ENCODE measurements around the gene TSKS. TPM values are rescaled to one million over a fixed set of nuclear protein-coding genes. Genes with fewer than 3 reads are reported as not detected.

TSKS gene
- total RNA-seq, 1 experiment from 2014 or later = 0.28 TPM

GRCh38 chr19:49767967-49768581 lies 5.0 kb upstream of the TSKS start:
- Histone ChIP-seq H2BK12ac (ENCODE audit: insufficient read length, low read depth, low read length) (no peak overlapping the region), H3K23ac (ENCODE audit: insufficient read length, low read depth, low read length) (no peak overlapping the region), H3K27ac (ENCODE audit: insufficient read length, low read depth, low read length) (no peak overlapping the region), H2BK5ac (ENCODE audit: insufficient read length, low read length) (no peak overlapping the region), H3T11ph (ENCODE audit: low read length) (no peak overlapping the region), H3K79me1 (ENCODE audit: insufficient read depth, low read depth, low read length, poor library complexity, severe bottlenecking) (peaks cover 7% of the 10 kb centered on the region), H3K56ac (ENCODE audit: insufficient read length, low read depth, low read length) (no peak overlapping the region), H2BK15ac (ENCODE audit: low read depth, low read length) (no peak overlapping the region), H3K9me3 (ENCODE audit: control insufficient read depth, low read depth, low read length) (no peaks in the 10 kb centered on the region), H3K4me1 (ENCODE audit: insufficient read depth, low read length) (no peaks in the 10 kb centered on the region), H3K18ac (ENCODE audit: insufficient read length, low read depth, low read length) (no peak overlapping the region), H2AFZ (ENCODE audit: low read length) (no peak overlapping the region), H4K91ac (ENCODE audit: insufficient read length, low read depth, low read length) (no peak overlapping the region), H4K8ac (replicated peaks; ENCODE audit: insufficient read length, low read depth, low read length) (no peak overlapping the region), H3K14ac (ENCODE audit: insufficient read depth, low read length) (no peak overlapping the region), H2BK120ac (ENCODE audit: low read depth, low read length, poor library complexity, severe bottlenecking) (no peak overlapping the region), H4K5ac (ENCODE audit: insufficient read length, low read depth, low read length) (no peak overlapping the region), H2BK20ac (ENCODE audit: low read depth, low read length, poor library complexity, severe bottlenecking) (no peak overlapping the region), H3K4ac (ENCODE audit: low read depth, low read length) (no peak overlapping the region), H3K27me3 (ENCODE audit: insufficient read depth, low read length) (no peaks in the 10 kb centered on the region), H3K23me2 (ENCODE audit: insufficient read length, low read depth, low read length, poor library complexity, severe bottlenecking) (peaks cover 12% of the 10 kb centered on the region), H3K79me2 (ENCODE audit: insufficient read depth, low read length) (peaks cover 4% of the 10 kb centered on the region; the same call in 1 of the 2 replicates), H4K20me1 (ENCODE audit: control insufficient read depth, insufficient read depth, insufficient read length) (no peaks in the 10 kb centered on the region), H2AK5ac (ENCODE audit: insufficient read length, low read length) (no peak overlapping the region), H3K4me2 (ENCODE audit: insufficient read depth, insufficient read length, low read length) (peak overlapping the region; percentile 88), H3K9ac (ENCODE audit: extremely low read depth, insufficient read length, low read length) (peak overlapping the region; percentile 65)
- no CpG with 5 or more reads among the region's 12 CpGs for WGBS (ENCODE audit: extremely low coverage, insufficient read length, low lambda C conversion rate)
- Mint-ChIP-seq H3K4me3 (peak overlapping the region; percentile 94 to 95), H3K9me3 (no peaks in the 10 kb centered on the region), H3K36me3 (ENCODE audit: insufficient read depth in 1 of 3, low read depth in 3 of 3) (peaks cover 0 to 4% (median 2%) of the 10 kb centered on the region in 3 experiments; a peak in 3 of 7 replicates), H3K27ac (peak overlapping the region; percentile 12 to 95 (median 30); a peak in 4 of 7 replicates), H3K27me3 (ENCODE audit: low read depth) (no peaks in the 10 kb centered on the region; the same call in 1 of the 2 replicates), H3K4me1 (peaks cover 22 to 23% of the 10 kb centered on the region in 2 experiments)
- no peak for TF ChIP-seq CTCF (conservative IDR thresholded peaks at IDR 0.05)
- no peak for DNase-seq

All from H9 (cell line).